ENCODE data around the gene SCN10A. TPM values are rescaled to one million over a fixed set of nuclear protein-coding genes. Genes with fewer than 3 reads are reported as not detected.

The SCN10A gene
- polyA plus RNA-seq, 2 of the 4 experiments (the other 2 are of a cell fraction) = not detected

DNA sequence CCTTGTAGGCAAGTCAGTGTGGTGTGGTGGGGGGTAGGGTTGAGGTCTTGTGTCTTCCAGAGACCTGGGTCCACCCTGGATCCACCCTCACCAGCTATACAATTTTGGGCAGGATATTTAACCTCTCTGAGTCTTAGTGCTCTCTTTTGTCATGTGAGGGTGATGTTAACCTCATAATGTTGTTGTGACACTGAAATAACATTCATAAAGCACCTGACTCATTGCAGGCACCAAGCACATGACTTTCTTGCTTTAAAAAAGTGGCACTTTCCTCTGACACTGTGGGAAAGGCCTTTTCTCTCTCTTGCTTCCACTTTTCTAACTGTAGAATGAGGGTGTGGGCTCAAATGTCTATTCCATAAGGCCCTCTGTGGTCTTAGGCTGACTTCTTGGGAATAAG is 75.5 kb downstream of the SCN10A start:
- no peak overlapping the region for H3K4me3 ChIP-seq
- FAIRE-seq (no peak), ATAC-seq (no peak), DNase-seq (ENCODE audit: low read depth in 1 of 2, low spot score in 1 of 2) (no peak)
- H3K27ac ChIP-seq = no peak overlapping the region
- H3K9me3 ChIP-seq = no peaks in the 10 kb centered on the region
- CTCF ChIA-PET = no interaction called here
- H3K4me1 ChIP-seq = no peaks in the 10 kb centered on the region
- POLR2A ChIA-PET = no interaction called here
- no peak overlapping the region for H3K4me2 ChIP-seq
- TF ChIP-seq ZC3H11A (IDR thresholded peaks at IDR 0.05) = no peak
- no peak for TF ChIP-seq HOXA7 (CRISPR knock-in tag; IDR thresholded peaks at IDR 0.05)
- TF ChIP-seq POLR2A (IDR thresholded peaks at IDR 0.05; ENCODE audit: low read length) = no peak
- TF ChIP-seq, protein P1, sequence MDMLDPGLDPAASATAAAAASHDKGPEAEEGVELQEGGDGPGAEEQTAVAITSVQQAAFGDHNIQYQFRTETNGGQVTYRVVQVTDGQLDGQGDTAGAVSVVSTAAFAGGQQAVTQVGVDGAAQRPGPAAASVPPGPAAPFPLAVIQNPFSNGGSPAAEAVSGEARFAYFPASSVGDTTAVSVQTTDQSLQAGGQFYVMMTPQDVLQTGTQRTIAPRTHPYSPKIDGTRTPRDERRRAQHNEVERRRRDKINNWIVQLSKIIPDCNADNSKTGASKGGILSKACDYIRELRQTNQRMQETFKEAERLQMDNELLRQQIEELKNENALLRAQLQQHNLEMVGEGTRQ (IDR thresholded peaks at IDR 0.05) = no peak
- TF ChIP-seq RCOR1 (IDR thresholded peaks at IDR 0.05; ENCODE audit: low read depth, low read length) = no peak
- TF ChIP-seq, protein P2, sequence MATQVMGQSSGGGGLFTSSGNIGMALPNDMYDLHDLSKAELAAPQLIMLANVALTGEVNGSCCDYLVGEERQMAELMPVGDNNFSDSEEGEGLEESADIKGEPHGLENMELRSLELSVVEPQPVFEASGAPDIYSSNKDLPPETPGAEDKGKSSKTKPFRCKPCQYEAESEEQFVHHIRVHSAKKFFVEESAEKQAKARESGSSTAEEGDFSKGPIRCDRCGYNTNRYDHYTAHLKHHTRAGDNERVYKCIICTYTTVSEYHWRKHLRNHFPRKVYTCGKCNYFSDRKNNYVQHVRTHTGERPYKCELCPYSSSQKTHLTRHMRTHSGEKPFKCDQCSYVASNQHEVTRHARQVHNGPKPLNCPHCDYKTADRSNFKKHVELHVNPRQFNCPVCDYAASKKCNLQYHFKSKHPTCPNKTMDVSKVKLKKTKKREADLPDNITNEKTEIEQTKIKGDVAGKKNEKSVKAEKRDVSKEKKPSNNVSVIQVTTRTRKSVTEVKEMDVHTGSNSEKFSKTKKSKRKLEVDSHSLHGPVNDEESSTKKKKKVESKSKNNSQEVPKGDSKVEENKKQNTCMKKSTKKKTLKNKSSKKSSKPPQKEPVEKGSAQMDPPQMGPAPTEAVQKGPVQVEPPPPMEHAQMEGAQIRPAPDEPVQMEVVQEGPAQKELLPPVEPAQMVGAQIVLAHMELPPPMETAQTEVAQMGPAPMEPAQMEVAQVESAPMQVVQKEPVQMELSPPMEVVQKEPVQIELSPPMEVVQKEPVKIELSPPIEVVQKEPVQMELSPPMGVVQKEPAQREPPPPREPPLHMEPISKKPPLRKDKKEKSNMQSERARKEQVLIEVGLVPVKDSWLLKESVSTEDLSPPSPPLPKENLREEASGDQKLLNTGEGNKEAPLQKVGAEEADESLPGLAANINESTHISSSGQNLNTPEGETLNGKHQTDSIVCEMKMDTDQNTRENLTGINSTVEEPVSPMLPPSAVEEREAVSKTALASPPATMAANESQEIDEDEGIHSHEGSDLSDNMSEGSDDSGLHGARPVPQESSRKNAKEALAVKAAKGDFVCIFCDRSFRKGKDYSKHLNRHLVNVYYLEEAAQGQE (IDR thresholded peaks at IDR 0.05) = no peak
- TF ChIP-seq ZFP36 (IDR thresholded peaks at IDR 0.05; ENCODE audit: borderline replicate concordance, partially characterized antibody) = no peak
- no peak for TF ChIP-seq ZNF302 (CRISPR knock-in tag; IDR thresholded peaks at IDR 0.05)
- no peak for TF ChIP-seq MAFK (IDR thresholded peaks at IDR 0.05; ENCODE audit: partially characterized antibody)
- no peak for TF ChIP-seq SREBF2 (IDR thresholded peaks at IDR 0.05)

DNA sequence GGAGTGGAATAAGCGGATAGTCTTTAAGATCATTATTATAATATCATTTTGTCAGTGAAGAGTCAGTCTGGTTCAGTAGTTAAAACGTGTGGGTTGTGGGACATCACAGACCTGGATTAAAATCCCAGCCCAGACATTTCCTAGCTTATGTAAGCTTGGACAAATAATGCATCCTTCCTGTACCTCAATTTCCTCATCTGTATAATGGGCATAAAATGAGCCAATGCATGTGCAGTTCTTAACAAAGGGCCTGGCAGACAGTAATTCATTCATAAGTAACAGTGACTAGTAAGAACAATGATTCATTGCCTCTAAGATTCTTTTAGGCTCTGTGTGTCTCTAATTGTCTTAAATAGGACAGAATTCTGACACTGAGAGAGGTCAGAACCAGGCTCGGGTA is 76.1 kb downstream of the SCN10A start:
- TF ChIP-seq, protein P3, sequence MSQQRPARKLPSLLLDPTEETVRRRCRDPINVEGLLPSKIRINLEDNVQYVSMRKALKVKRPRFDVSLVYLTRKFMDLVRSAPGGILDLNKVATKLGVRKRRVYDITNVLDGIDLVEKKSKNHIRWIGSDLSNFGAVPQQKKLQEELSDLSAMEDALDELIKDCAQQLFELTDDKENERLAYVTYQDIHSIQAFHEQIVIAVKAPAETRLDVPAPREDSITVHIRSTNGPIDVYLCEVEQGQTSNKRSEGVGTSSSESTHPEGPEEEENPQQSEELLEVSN (IDR thresholded peaks at IDR 0.05; ENCODE audit: borderline replicate concordance, low read depth) = no peak
- TF ChIP-seq POLR2AphosphoS2 (conservative IDR thresholded peaks at IDR 0.05; ENCODE audit: low read length) (no peak), RNF2 (IDR thresholded peaks at IDR 0.05; ENCODE audit: borderline replicate concordance, low read depth) (no peak), GATA3 (IDR thresholded peaks at IDR 0.05; ENCODE audit: borderline replicate concordance) (no peak), KDM5A (IDR thresholded peaks at IDR 0.05) (no peak), MAZ (IDR thresholded peaks at IDR 0.05; ENCODE audit: borderline replicate concordance, low read depth, low read length) (no peak), CHD2 (IDR thresholded peaks at IDR 0.05; ENCODE audit: low read length, partially characterized antibody) (no peak), NFE2L2 (conservative IDR thresholded peaks at IDR 0.05; ENCODE audit: low read length) (no peak), FOXS1 (CRISPR knock-in tag; IDR thresholded peaks at IDR 0.05) (no peak), JUN (IDR thresholded peaks at IDR 0.05) (no peak), TP53 (CRISPR knock-in tag; IDR thresholded peaks at IDR 0.05) (no peak), ZFP36 (IDR thresholded peaks at IDR 0.05; ENCODE audit: borderline replicate concordance, partially characterized antibody) (no peak), EHMT2 (IDR thresholded peaks at IDR 0.05; ENCODE audit: low read depth) (no peak)
- TF ChIP-seq, protein P2 (IDR thresholded peaks at IDR 0.05) = no peak
- H3K4me2 ChIP-seq = no peak overlapping the region
- H3K4me1 ChIP-seq = no peaks in the 10 kb centered on the region
- DNase-seq (ENCODE audit: low read depth in 1 of 2, low spot score in 1 of 2) = no peak
- H3K9me3 ChIP-seq = no peaks in the 10 kb centered on the region
- no peak overlapping the region for H3K27ac ChIP-seq
- no peak for ATAC-seq
- ChIA-PET POLR2A (no interaction called here), CTCF (interaction anchor here (0.8 to 1.9 kb wide), 4 partner anchors 9 to 104 kb away, joined by 3 to 7 read pairs (median 6); no protein-coding TSS in a partner anchor)
- 29% methylated on average over 3 of the region's 3 CpGs for WGBS (ENCODE audit: missing lambda C conversion rate)
- H3K4me3 ChIP-seq = no peak overlapping the region
- no peak for FAIRE-seq

All from A549 (cell line).